HG03575 (cell line): ENCODE data around the gene PPP3CA.

ENCODE experiments used
- ATAC-seq: cut with Tn5 transposase; IDR thresholded peaks from one replicate; pipeline ENCODE4 v1.9.1; 2021; ENCODE audit not compliant: unreplicated experiment, insufficient number of reproducible peaks, low FRiP score; ENCODE audit errors: extremely low read depth

PPP3CA gene

DNA sequence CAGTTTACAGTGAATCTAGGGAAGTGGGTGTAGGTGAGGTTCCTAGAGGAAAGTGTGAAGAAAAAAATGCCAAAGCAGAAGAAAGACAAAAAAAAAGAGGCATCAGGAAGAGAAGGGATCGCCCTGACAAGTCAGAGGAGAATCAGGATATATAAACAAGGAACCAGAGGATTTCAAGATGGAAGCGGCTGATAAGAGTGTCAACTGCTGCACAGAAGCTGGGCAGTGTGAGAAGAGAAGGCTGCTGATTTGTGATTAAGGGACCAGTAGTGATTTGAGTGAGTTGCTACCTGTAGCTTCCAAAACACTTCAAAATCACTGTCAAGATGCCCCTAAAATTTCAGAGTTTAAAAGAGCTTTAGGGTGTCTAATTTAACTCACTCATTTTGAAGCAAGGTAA is 258.2 kb downstream of the PPP3CA start:
- no peak for ATAC-seq

DNA sequence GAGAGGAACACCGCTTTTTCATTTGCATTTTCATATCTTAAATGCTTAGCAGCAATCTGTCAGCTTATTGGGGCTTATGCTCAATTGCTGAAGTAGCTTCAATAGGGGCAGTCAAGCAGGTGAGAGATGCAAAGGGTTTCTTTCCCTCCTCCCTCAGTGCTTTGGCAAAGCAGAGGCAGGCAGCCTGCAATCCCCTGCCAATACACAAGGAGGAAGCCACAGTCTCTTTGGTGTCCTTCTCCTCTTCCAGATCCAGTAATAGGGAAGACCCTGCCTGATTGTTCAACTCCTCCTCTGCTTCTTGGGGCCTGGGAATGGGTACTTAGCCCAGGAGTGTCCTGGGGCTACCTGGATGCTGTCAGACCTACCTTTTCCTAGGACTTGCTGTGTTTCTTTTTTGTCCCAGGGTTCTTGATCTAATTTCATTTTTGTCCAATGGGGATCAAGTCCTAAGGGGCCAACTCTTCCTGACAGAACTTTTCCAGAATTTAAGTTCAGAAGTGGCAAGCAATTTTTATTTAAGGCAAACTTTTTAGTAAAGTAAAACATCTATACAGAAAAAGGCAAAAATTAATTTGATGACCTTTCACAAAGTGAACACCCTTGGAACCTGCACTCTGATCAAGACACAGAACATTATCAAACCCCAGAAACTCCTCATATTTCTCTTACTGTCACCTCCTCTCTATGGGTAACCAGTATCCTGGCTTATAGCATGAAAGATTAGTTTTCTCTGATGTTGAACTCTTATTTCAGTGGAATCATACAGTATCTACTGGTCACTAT is 260.3 kb downstream of the PPP3CA start:
- no peak for ATAC-seq

- no peak for ATAC-seq
These were observed 264.2 kb downstream of the PPP3CA start for GRCh38 chr4:101083131-101083530.

- ATAC-seq = no peak
These were observed 265.5 kb downstream of the PPP3CA start for GRCh38 chr4:101081695-101082369.

DNA sequence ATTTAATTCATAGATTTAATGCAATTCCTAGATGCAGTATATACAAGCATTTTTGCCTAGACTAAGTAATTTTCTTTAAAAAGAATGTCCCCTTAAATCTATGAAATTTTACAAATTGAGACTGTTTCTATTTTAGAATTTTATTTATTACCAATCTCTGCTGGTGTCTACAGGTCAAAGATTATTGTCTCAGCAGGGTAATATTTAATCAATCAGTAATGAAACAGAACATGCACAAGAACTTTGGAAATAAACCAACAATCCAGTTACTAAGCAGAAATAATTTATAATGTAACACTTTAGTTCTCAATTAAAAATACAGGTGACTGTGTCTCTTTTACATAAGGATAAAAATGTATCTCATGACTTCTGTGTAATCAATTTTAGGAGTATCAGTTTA is 266.2 kb downstream of the PPP3CA start:
- no peak for ATAC-seq

DNA sequence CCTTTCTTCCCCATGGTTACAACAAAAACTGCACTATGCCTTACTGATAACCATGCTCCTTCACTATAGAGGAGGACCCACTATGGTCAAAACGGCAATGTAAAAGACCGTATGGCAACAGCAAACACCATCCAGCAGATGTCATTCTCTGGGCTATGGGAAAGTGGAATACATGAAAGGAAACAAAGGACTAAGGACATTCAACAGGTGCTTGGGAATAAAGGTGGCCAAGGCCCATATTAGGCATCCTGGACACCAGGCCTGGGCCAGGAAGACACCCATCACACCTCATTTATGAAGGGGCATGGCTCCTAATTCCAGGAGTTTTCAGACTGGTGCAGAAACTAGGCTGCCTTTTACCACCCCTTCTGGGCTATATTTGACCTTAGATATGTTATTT is 268.4 kb downstream of the PPP3CA start:
- no peak for ATAC-seq

DNA sequence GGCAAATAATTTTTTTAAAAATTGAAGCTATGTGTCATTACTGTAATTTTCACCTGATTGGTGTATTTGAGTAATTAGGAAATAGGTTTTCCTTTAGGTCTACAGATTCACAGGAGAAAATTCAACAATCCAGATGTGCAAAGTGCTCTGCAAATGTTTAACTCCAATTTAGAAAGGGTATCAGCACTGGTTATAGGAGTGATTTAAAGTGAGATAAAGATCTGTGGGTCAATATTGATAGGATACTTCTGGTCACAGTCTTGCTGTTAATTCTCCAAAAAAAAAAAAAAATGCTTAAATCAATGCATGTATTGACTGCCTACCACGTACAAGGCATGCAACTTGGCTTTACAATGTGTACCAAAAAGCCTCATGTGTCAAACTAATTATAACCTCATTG is 271.3 kb downstream of the PPP3CA start:
- ATAC-seq = no peak

GRCh38 chr4:101075536-101075935 is 271.8 kb downstream of the PPP3CA start:
- ATAC-seq = no peak

GRCh38 chr4:101074326-101074725 is 273.0 kb downstream of the PPP3CA start:
- ATAC-seq = no peak

- no peak for ATAC-seq
These were observed 276.1 kb downstream of the PPP3CA start for GRCh38 chr4:101071241-101071640.

- no peak for ATAC-seq
These were observed 279.2 kb downstream of the PPP3CA start for GRCh38 chr4:101068115-101068514.

GRCh38 chr4:101067383-101067782 is 279.9 kb downstream of the PPP3CA start:
- no peak for ATAC-seq

DNA sequence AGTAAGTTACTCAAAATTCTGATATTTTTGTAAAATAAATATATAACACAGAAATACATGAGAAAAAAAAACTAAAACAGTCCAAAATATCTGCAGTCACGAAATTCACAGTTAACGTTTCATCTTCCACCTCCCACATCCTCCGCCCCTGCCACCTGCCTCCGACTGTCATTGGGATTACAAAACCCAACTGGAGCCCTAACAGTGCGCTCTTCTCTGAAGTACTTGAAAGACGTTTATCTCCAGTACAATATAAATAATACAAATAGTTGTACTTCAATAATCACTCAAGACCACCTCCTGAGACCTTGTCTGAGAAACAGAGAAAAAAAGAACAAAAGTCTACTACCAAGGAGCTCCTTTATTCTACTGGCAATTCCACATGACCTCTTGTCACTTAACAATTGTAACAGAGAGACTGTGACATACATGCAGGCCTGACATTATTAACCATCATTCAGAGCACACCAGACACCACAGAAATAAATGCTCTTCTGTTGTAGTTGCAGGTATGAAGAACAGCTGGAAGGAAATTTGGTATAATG is 280.6 kb downstream of the PPP3CA start:
- ATAC-seq = no peak

- no peak for ATAC-seq
These were observed 281.3 kb downstream of the PPP3CA start for GRCh38 chr4:101065935-101066485.

- ATAC-seq = no peak
These were observed 282.0 kb downstream of the PPP3CA start for GRCh38 chr4:101065346-101065745.

- no peak for ATAC-seq
These were observed 282.7 kb downstream of the PPP3CA start for GRCh38 chr4:101064541-101065180.

GRCh38 chr4:101055392-101055791 is 291.9 kb downstream of the PPP3CA start:
- no peak for ATAC-seq

- ATAC-seq = no peak
These were observed 296.5 kb downstream of the PPP3CA start for GRCh38 chr4:101050837-101051205.

GRCh38 chr4:101050088-101050836 is 297.1 kb downstream of the PPP3CA start:
- ATAC-seq = no peak
